Fibroblast of lung (primary cell): ENCODE data around the gene HNRNPLL. TPM values are rescaled to one million over a fixed set of nuclear protein-coding genes. Genes with fewer than 3 reads are reported as not detected.

Experiments used
- DNase-seq, 2 donors: peaks; one replicate each; pipeline versions ENCODE4 v3.0.0 to v3.0.0-alpha.2; 2010; ENCODE audit warnings: low read depth in 2 of 2
- H2AFZ ChIP-seq: 2 replicates; pipeline ENCODE4 v1.5.1; 2012; ENCODE audit warnings: low read length, control low read depth, inconsistent platforms
- H3K27ac ChIP-seq: 2 replicates; pipeline ENCODE4 v1.5.1; 2011; ENCODE audit warnings: low read length, control low read depth; ENCODE audit not compliant: insufficient read depth
- H3K27me3 ChIP-seq: 2 replicates; pipeline ENCODE4 v1.5.1; 2011; ENCODE audit warnings: mild to moderate bottlenecking, low read length; ENCODE audit not compliant: control insufficient read depth, insufficient read depth
- H3K36me3 ChIP-seq: 2 replicates; pipeline ENCODE4 v1.5.1; 2011; ENCODE audit warnings: low read length; ENCODE audit not compliant: control insufficient read depth, insufficient read depth
- H3K4me1 ChIP-seq: 2 replicates; pipeline ENCODE4 v1.5.1; 2011; ENCODE audit warnings: low read length; ENCODE audit not compliant: control insufficient read depth, insufficient read depth; ENCODE audit errors: extremely low read depth
- H3K4me2 ChIP-seq: 2 replicates; pipeline ENCODE4 v1.5.1; 2011; ENCODE audit warnings: low read length, control low read depth; ENCODE audit not compliant: insufficient read depth; ENCODE audit errors: extremely low read depth
- H3K4me3 ChIP-seq, 4 experiments: fragments of 200-600 bp in 1 of 4; sonication (generic) in 1 of 4; replicated peaks in 1 of 4; 2 replicates each; pipeline ENCODE4 v1.5.1; 2011 to 2016; ENCODE audit warnings: low read length in 4 of 4, low read depth in 3 of 4, mild to moderate bottlenecking in 3 of 4, control low read depth in 2 of 4, inconsistent platforms in 1 of 4, mixed read lengths in 1 of 4; ENCODE audit not compliant: insufficient read depth in 1 of 4; ENCODE audit errors: control extremely low read depth in 1 of 4
- H3K79me2 ChIP-seq: 2 replicates; pipeline ENCODE4 v1.5.1; 2012; ENCODE audit warnings: mild to moderate bottlenecking, low read length, inconsistent platforms; ENCODE audit not compliant: control insufficient read depth, insufficient read depth
- H3K9ac ChIP-seq: 2 replicates; pipeline ENCODE4 v1.5.1; 2011; ENCODE audit warnings: mild to moderate bottlenecking, low read length, control low read depth; ENCODE audit not compliant: insufficient read depth
- H3K9me3 ChIP-seq: 2 replicates; pipeline ENCODE4 v1.5.1; 2012; ENCODE audit warnings: low read depth, low read length; ENCODE audit not compliant: control insufficient read depth, insufficient read depth
- H4K20me1 ChIP-seq: 2 replicates; pipeline ENCODE4 v1.5.1; 2011; ENCODE audit warnings: low read length; ENCODE audit not compliant: control insufficient read depth, insufficient read depth; ENCODE audit errors: extremely low read depth
- CTCF ChIP-seq, 2 donors: IDR thresholded peaks in 1 of 2; conservative IDR thresholded peaks in 1 of 2; 1 replicate in 1 of 2; 2 replicates in 1 of 2; pipeline ENCODE4 v1.5.1; 2011 to 2012; ENCODE audit warnings: low read length in 2 of 2, control low read depth in 1 of 2, inconsistent platforms in 1 of 2, low read depth in 1 of 2, mild to moderate bottlenecking in 1 of 2
- EZH2 ChIP-seq: IDR thresholded peaks from 2 replicates; pipeline ENCODE4 v1.5.1; 2012; ENCODE audit warnings: low read length, control low read depth, mild to moderate bottlenecking; ENCODE audit errors: missing control alignments
- polyA plus RNA-seq, 2 donors: library from polyadenylated mRNA; depleted of rRNA in 1 of 2; stranded (reverse) in 1 of 2; unstranded in 1 of 2; fragments of >200 nt; gene quantifications; 2 replicates each; pipeline ENCODE4 v1.2.1, GENCODE V29; 2011 to 2012; ENCODE audit warnings: missing spikeins in 1 of 2
- total RNA-seq: library from RNA; depleted of rRNA; stranded (reverse); fragments of >200 nt; gene quantifications from 2 replicates; pipeline ENCODE4 v1.2.1, GENCODE V29; 2014

The HNRNPLL gene
- total and polyA plus RNA-seq, 2 donors (not counting 1 experiment from before 2014, with no cell fraction given), result 36.4 to 51.4 TPM

- TF ChIP-seq CTCF (conservative IDR thresholded peaks at IDR 0.05 in 1 of 2, IDR thresholded peaks at IDR 0.05 in 1 of 2; ENCODE audit: low read depth in 1 of 2, low read length in 2 of 2), result no peak
- no peak for TF ChIP-seq EZH2
Observed at GRCh38 chr2:38515155-38516074, 87.3 kb downstream of the HNRNPLL start.

DNA sequence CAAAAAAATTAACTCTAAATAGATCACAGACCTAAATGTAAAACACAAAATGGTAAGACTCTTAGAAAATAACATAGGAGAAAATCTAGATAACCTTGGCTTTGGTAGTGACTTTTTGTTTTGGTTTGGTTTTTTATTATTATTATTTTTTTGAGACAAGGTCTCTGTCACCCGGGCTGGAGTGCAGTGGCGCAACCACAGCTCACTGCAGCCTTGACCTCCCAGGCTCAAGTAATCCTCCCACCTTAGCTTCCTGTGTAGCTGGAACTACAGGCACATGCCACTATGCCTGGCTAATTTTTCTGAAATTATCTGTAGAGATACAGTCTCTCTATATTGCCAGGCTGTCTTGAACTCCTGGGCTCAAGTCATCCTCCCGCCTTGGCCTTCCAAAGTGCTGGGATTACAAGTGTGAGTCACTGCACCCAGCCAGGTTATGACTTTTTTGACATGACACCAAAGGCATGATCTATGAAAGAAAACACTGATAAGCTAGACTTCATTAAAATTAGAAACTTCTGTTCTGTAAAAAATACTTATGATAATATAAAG lies 88.0 kb downstream of the HNRNPLL start:
- Histone ChIP-seq H4K20me1 (no peaks in the 10 kb centered on the region), H3K4me1 (peaks cover 3% of the 10 kb centered on the region), H3K27me3 (no peaks in the 10 kb centered on the region), H3K4me3 (no peak overlapping the region), H3K79me2 (no peaks in the 10 kb centered on the region), H3K27ac (no peak overlapping the region), H3K36me3 (no peaks in the 10 kb centered on the region), H3K9ac (no peak overlapping the region), H2AFZ (no peak overlapping the region), H3K9me3 (no peaks in the 10 kb centered on the region), H3K4me2 (no peak overlapping the region)
- TF ChIP-seq EZH2, result no peak
- TF ChIP-seq CTCF (conservative IDR thresholded peaks at IDR 0.05 in 1 of 2, IDR thresholded peaks at IDR 0.05 in 1 of 2; ENCODE audit: low read depth in 1 of 2, low read length in 2 of 2), result no peak
- DNase-seq, result no peak

More at GRCh38 chr2:38515155-38516074, 87.3 kb downstream of the HNRNPLL start:
- H3K79me2 ChIP-seq, result no peaks in the 10 kb centered on the region
- H3K27me3 ChIP-seq, result no peaks in the 10 kb centered on the region
- peak overlapping the region; percentile 75 for H2AFZ ChIP-seq
- H3K36me3 ChIP-seq, result no peaks in the 10 kb centered on the region
- no peaks in the 10 kb centered on the region for H3K9me3 ChIP-seq
- H3K9ac ChIP-seq, result no peak overlapping the region
- peak overlapping the region; percentile 20 to 46 (median 28) for H3K4me3 ChIP-seq
- H3K27ac ChIP-seq, result peak overlapping the region; percentile 73
- DNase-seq, result peak; percentile 57 to 86
- no peaks in the 10 kb centered on the region for H4K20me1 ChIP-seq
- H3K4me2 ChIP-seq, result peak overlapping the region; percentile 82
- peaks cover 3% of the 10 kb centered on the region for H3K4me1 ChIP-seq

- DNase-seq, result no peak
- TF ChIP-seq EZH2, result no peak
- TF ChIP-seq CTCF (conservative IDR thresholded peaks at IDR 0.05 in 1 of 2, IDR thresholded peaks at IDR 0.05 in 1 of 2; ENCODE audit: low read depth in 1 of 2, low read length in 2 of 2), result no peak
- no peaks in the 10 kb centered on the region for H3K36me3 ChIP-seq
- no peak overlapping the region for H2AFZ ChIP-seq
- no peaks in the 10 kb centered on the region for H3K27me3 ChIP-seq
- H3K4me3 ChIP-seq, result no peak overlapping the region
- H3K4me2 ChIP-seq, result no peak overlapping the region
- H3K27ac ChIP-seq, result no peak overlapping the region
- no peaks in the 10 kb centered on the region for H3K9me3 ChIP-seq
- no peaks in the 10 kb centered on the region for H3K79me2 ChIP-seq
- H4K20me1 ChIP-seq, result no peaks in the 10 kb centered on the region
- H3K9ac ChIP-seq, result no peak overlapping the region
- peaks cover 13% of the 10 kb centered on the region for H3K4me1 ChIP-seq
Observed at GRCh38 chr2:38512211-38512610, 90.5 kb downstream of the HNRNPLL start.
